Measurements from ENCODE around the gene FAH. TPM values are rescaled to one million over a fixed set of nuclear protein-coding genes. Genes with fewer than 3 reads are reported as not detected.

Gene FAH
- total and polyA plus RNA-seq, 10 of the 15 experiments (the other 5 are each of a cell fraction or from before 2014, with no cell fraction given) = 36.3 to 121 (median 62.0) TPM

- in situ Hi-C loops (cut with MboI) = no loop called here
- H3K9me3 ChIP-seq (replicated peaks; ENCODE audit: control insufficient read depth, insufficient read depth, low read length) = no peaks in the 10 kb centered on the region
- no peak for TF ChIP-seq CBX5 (IDR thresholded peaks at IDR 0.05; ENCODE audit: low read depth)
- TF ChIP-seq ZBTB40 (IDR thresholded peaks at IDR 0.05; ENCODE audit: borderline replicate concordance) = no peak
- TF ChIP-seq E2F8 (IDR thresholded peaks at IDR 0.05; ENCODE audit: low read depth, partially characterized antibody) = no peak
- TF ChIP-seq GABPA (IDR thresholded peaks at IDR 0.05; ENCODE audit: low read depth) = no peak
- TF ChIP-seq YY1 (IDR thresholded peaks at IDR 0.05; ENCODE audit: low read depth, low read length) = no peak
- intact Hi-C loops (cut with micrococcal nuclease; ENCODE audit: unreplicated experiment) = no loop called here
- ATAC-seq (no peak), FAIRE-seq (no peak), DNase-seq (ENCODE audit: low read depth, low spot score) (no peak)
- 95% methylated on average over 4 of the region's 4 CpGs for WGBS (ENCODE audit: insufficient coverage, insufficient replicate concordance, low lambda C conversion rate, missing lambda C conversion rate)
- H4K20me1 ChIP-seq (ENCODE audit: control insufficient read depth, insufficient read depth) = no peaks in the 10 kb centered on the region
- ChIA-PET RAD21 (ENCODE audit: unreplicated experiment) (interaction anchor here (1.0 kb wide), 1 partner anchor 58 kb away, joined by 3 read pairs; no protein-coding TSS in a partner anchor), SMC1A (ENCODE audit: uncharacterized antibody, unreplicated experiment) (interaction anchor here (0.7 to 2.7 kb wide), 5 partner anchors 9 to 1964 kb away, joined by 3 to 9 read pairs (median 3); no protein-coding TSS in a partner anchor), CTCF (interaction anchor here (1.4 kb wide), 1 partner anchor 25 kb away, joined by 3 read pairs; no protein-coding TSS in a partner anchor), POLR2A (interaction anchor here (0.6 to 1.6 kb wide), 2 partner anchors 15 to 1365 kb away, joined by 3 read pairs; no protein-coding TSS in a partner anchor)
- H2AFZ ChIP-seq (ENCODE audit: control insufficient read depth, low read depth, low read length) = no peak overlapping the region
- H3K4me3 ChIP-seq = no peak overlapping the region
- no peaks in the 10 kb centered on the region; the same call in 1 of the 2 replicates for H3K4me1 ChIP-seq (ENCODE audit: control insufficient read depth, insufficient read depth, low read length)
- no TSS peak for BruUV-seq (replicated peaks)
- no peak overlapping the region for H3K4me2 ChIP-seq (ENCODE audit: control insufficient read depth, insufficient read depth)
- H3K27me3 ChIP-seq (replicated peaks in 1 of 2; ENCODE audit: control insufficient read depth in 2 of 2, insufficient read depth in 2 of 2, low read length in 1 of 2) = no peaks in the 10 kb centered on the region
- no peak overlapping the region for H3K27ac ChIP-seq (ENCODE audit: control insufficient read depth, insufficient read depth)
- H3K36me3 ChIP-seq (ENCODE audit: control insufficient read depth in 2 of 2, insufficient read depth in 2 of 2, low read length in 1 of 2) = peaks cover 0 to 7% of the 10 kb centered on the region in 2 experiments; a peak in 1 of 4 replicates
- peaks cover 41% of the 10 kb centered on the region for H3K79me2 ChIP-seq (ENCODE audit: control insufficient read depth, insufficient read depth, low read length)
- no peak overlapping the region for H3K9ac ChIP-seq (ENCODE audit: control insufficient read depth, insufficient read depth, low read length)
Measured at GRCh38 chr15:80114114-80114513, 38.7 kb upstream of the FAH start.
